Stimulated activated CD8-positive, alpha-beta memory T cell treated with anti-CD3 and anti-CD28 coated beads, Interleukin-7, amount 100 ng/mL, for 4 hours (primary cell): ENCODE data around the gene SP1.

Source experiments
- DNase-seq, 2 donors: peaks; one replicate each; pipeline ENCODE4 v3.0.0-alpha.2; 2020; ENCODE audit warnings: low read depth in 2 of 2

Gene SP1

GRCh38 chr12:53450936-53451335, 71.0 kb downstream of the SP1 start:
- DNase-seq, result no peak

DNA sequence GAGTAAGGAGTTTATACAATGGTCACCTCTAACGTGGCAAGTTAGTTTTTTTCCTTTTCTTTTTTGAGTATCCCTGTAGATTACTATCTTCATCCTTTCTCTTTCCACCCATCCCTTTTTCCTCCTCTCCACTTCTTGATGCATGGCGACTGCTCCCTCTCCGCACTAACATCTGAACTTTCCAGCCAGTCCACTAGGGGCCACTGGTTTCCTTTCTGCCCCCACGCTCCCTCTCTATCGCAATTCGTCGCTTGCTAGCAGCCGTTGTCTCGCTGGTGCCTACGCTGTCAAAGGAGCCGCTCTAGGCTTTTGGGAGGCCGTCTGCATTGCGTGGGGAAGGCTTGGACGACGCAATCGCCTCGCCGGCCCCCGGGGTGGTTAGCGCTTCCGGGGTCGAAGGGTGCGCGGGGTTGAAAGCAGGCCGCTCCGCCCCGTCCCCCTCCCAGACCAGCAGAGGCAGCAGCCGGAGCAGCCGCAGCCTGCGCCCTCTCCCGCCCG, 71.7 kb downstream of the SP1 start, which contains the start of gene PCBP2:
PCBP2 (plus strand) TSS at position 442 of the 498 bp plus-strand sequence. CDS start 2,699 bp downstream, outside the sequence.
- DNase-seq, result peak; percentile 96 to 98

DNA sequence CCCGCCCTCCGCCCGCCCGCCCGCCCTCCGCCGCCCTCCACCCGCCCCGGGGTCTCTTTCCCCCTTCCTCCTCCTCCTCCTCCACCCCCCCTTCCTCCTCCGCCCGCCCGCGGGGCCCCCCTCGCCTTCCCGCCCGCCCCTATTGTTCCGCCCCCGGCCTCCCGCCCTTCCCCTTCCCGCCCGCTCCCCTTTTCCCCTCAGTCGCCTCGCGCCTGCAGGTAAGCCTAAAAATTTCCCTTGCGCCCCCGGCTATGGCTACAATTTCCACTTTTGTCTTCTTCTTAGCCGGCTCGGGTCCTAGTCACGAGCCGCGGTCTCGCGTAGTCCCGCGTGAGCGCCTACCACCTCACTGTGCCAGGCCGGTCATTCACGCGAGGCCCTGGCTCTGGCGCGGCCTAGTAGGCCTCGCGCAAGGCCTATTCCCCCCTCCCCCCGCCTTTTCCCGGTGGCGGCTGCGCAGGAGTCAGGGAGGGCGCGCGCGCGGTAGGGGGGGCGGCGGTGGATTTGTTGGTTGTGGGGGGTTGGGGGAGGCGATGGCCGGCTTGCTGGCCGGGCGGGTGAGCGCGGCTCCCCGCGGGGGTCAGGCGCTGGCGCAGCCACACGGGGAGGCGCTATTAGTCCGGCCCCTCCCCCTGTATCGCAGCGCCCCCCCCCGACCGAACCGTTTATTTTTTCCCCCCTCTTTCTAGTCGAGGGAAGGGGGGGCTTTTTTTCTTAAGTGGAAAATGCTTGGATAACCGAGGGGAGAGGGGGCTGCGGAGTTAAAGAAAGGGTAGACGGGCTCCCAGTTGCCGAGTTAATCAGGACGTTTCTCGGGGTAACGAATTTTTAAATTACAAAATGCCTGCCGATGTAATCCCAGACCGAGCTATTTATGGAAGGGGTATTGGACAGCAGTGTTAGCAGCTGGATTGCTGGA, 72.4 kb downstream of the SP1 start:
- peak; percentile 53 to 75 for DNase-seq

DNA sequence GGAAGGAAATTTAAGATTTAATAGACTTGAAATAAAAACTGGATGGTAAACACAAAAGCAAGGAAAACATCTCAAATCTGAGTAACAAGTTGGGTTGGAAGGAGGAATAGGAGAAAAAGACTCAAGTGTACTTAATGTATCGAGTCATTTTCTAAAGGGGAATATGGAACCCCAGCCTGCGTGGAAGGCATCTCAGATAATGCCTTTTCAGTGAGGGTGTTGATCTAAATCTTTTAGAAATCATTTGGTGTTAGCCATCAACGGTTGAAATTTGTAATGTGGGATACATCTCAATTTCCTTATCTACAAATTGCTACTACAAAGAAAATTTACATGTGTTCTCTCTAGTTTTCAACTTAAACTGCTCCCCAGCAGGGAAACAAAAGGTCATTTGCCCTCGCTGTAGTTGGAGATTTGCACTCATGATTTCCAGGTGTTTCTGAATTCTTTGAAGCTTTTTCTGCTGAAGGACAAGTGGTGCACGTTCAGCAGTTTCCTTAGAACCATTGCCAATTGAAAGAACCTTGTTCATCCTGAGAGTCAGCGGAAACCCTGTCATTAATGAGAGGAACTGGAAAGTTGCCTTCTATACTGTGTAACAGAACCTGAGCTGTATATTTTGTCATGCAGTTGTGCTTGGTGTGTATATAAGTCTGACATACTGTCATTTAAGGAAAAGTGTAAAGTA, 74.1 kb downstream of the SP1 start:
- no peak for DNase-seq

- DNase-seq, result no peak
These were observed 74.7 kb downstream of the SP1 start for GRCh38 chr12:53454707-53455106.

DNA sequence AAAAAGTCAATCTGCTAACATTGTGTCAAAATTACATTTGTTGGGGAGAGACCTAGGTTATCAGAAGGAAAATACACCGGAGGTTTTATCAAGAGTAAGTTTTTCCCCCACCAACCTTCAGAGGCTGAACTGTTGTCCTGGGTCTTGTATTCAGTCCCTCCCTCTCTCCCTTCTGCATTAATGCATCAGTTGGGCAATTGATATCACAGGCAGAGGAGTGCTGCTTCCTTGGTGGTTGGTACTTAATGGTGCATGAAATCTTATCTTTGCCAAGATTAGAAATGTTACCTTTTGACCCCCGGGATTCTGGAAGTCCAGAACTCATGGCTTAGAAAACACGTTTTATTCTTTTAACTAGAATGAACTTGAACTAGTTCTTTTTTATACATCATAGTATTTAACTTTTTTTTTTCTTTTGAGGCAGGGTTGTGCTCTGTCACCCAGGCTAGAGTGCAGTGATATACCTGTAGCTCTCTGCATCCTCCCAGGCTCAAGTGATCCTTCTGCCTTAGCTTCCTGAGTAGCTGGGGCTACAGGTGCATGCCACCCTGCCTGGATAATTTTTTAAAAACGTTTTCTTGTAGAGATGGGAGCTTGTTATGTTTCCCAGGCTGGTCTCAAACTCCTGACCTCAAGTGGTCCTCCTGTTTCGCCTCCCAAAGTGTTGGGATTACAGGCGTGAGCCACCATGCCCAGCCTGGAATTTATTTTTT, 76.8 kb downstream of the SP1 start:
- DNase-seq, result no peak

- DNase-seq, result no peak
These were observed 79.1 kb downstream of the SP1 start for GRCh38 chr12:53459097-53459496.

- DNase-seq, result no peak
These were observed 81.1 kb downstream of the SP1 start for GRCh38 chr12:53461059-53461458.

DNA sequence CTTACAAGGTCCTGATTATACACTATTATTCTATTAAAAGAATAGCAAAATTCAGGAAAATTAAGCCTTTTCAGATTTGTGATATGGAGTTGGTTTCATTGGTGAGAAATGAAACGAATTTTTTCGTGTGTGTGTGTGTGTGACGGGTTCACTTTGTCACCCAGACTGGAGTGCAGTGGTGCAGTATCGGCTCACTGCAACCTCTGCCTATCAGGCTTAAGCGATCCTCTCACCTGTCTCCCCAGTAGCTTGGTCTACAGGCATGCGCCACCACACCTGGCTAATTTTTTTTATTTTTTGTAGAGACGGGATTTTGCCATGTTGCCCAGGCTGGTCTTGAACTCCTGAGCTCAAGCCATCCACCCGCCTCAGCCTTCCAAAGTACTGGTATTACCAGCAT, 81.6 kb downstream of the SP1 start:
- no peak for DNase-seq

GRCh38 chr12:53462935-53463334, 83.0 kb downstream of the SP1 start:
- no peak for DNase-seq

DNA sequence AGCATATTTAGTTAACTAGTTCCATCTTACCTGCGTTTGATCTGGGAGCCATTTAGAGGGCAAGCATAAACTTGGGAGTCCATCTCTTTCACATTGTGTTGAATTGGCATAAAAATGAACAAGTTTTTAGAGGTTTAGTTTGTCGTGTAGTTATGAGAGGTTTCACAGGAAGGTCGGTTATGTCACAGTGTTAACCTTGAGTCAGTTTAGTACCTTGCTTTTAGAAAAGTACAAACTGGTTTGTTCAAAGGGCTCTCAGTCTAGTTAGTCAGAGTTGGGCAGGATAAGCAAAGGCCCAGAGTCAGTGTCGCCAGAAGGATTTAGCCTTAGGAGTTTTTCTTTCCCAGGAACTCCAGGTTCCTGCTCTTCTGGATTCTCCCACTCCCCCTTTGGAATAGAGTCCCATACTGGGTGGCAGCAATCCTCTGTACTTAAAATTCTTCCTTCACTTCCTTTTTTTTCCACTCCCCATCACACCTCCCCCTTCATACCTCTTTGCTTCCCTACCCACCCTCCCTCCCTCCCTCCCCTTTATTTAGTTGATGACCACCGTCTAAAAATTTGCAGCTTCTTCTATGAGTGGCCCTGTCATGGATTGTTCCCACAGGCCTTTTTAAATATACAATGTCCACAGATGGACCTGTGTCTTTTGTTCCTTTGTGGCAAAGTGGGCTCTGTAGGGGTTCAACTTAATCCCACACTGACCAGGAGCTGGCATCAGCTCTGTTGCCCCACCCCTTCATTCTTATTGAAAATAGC, 84.0 kb downstream of the SP1 start:
- no peak for DNase-seq

- DNase-seq, result no peak
These were observed 84.9 kb downstream of the SP1 start for GRCh38 chr12:53464685-53465418.

- no peak for DNase-seq
These were observed 85.7 kb downstream of the SP1 start for GRCh38 chr12:53465679-53466078.
